ENCODE measurements around the gene CCSER2. TPM values are rescaled to one million over a fixed set of nuclear protein-coding genes. Genes with fewer than 3 reads are reported as not detected.
"Not testable (repeated sequence)": the region's sequence is repeated elsewhere in the genome, so short reads cannot be mapped to it uniquely, and the experiment has no call there.

The CCSER2 gene
- total and polyA plus RNA-seq, 7 donors: 10.2 to 101 (median 83.2) TPM

- Histone ChIP-seq H3K36me3 (no peaks in the 10 kb centered on the region), H3K4me1 (peaks cover 0 to 54% (median 27%) of the 10 kb centered on the region in 4 donors), H3K27me3 (no peaks in the 10 kb centered on the region), H3K9me3 (no peaks in the 10 kb centered on the region), H3K27ac (no peak overlapping the region), H3K4me3 (no peak overlapping the region)
- TF ChIP-seq POLR2AphosphoS5 (IDR thresholded peaks at IDR 0.05) (no peak), POLR2A (IDR thresholded peaks at IDR 0.05) (no peak)
- TF ChIP-seq, protein P1, sequence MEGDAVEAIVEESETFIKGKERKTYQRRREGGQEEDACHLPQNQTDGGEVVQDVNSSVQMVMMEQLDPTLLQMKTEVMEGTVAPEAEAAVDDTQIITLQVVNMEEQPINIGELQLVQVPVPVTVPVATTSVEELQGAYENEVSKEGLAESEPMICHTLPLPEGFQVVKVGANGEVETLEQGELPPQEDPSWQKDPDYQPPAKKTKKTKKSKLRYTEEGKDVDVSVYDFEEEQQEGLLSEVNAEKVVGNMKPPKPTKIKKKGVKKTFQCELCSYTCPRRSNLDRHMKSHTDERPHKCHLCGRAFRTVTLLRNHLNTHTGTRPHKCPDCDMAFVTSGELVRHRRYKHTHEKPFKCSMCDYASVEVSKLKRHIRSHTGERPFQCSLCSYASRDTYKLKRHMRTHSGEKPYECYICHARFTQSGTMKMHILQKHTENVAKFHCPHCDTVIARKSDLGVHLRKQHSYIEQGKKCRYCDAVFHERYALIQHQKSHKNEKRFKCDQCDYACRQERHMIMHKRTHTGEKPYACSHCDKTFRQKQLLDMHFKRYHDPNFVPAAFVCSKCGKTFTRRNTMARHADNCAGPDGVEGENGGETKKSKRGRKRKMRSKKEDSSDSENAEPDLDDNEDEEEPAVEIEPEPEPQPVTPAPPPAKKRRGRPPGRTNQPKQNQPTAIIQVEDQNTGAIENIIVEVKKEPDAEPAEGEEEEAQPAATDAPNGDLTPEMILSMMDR (IDR thresholded peaks at IDR 0.05): peak in 2 of 4 experiments; percentile 38 to 65
- WGBS, 2 donors: 90 to 92% methylated on average over 2 of the region's 2 CpGs
- no peak for DNase-seq
- intact Hi-C loops (cut with DNase I): loop anchor here (2.0 kb wide), 1 partner anchor 99 kb away; no protein-coding TSS in a partner anchor
Measured at GRCh38 chr10:84429926-84430520, 101.6 kb downstream of the CCSER2 start.

- Histone ChIP-seq H3K36me3 (no peaks in the 10 kb centered on the region), H3K4me1 (peaks cover 0 to 26% (median 14%) of the 10 kb centered on the region in 4 donors), H3K9me3 (no peaks in the 10 kb centered on the region), H3K27me3 (no peaks in the 10 kb centered on the region), H3K27ac (no peak overlapping the region), H3K4me3 (no peak overlapping the region)
- 93 to 96% methylated on average over 5 of the region's 5 CpGs for WGBS, 2 donors
- DNase-seq: no peak
- TF ChIP-seq, protein P1 (IDR thresholded peaks at IDR 0.05): no peak
- TF ChIP-seq POLR2A (IDR thresholded peaks at IDR 0.05) (no peak), EP300 (IDR thresholded peaks at IDR 0.05) (no peak), POLR2AphosphoS5 (IDR thresholded peaks at IDR 0.05) (no peak)
- intact Hi-C loops (cut with DNase I): no loop called here
Measured at GRCh38 chr10:84432891-84433290, 104.5 kb downstream of the CCSER2 start.

- no peak for DNase-seq
- H3K4me1 ChIP-seq: no peaks in the 10 kb centered on the region
- H3K27ac ChIP-seq: no peak overlapping the region
- H3K27me3 ChIP-seq: no peaks in the 10 kb centered on the region
- WGBS, 2 donors: 94 to 97% methylated on average over 2 of the region's 2 CpGs
- H3K9me3 ChIP-seq: no peaks in the 10 kb centered on the region
- H3K4me3 ChIP-seq: no peak overlapping the region
- intact Hi-C loops (cut with DNase I): no loop called here
- peaks cover 0 to 17% (median 0%) of the 10 kb centered on the region in 4 donors for H3K36me3 ChIP-seq
- TF ChIP-seq POLR2AphosphoS5 (IDR thresholded peaks at IDR 0.05) (no peak), EP300 (IDR thresholded peaks at IDR 0.05) (no peak)
- TF ChIP-seq, protein P1 (IDR thresholded peaks at IDR 0.05): no peak
Measured at GRCh38 chr10:84440781-84441180, 112.4 kb downstream of the CCSER2 start.

DNA sequence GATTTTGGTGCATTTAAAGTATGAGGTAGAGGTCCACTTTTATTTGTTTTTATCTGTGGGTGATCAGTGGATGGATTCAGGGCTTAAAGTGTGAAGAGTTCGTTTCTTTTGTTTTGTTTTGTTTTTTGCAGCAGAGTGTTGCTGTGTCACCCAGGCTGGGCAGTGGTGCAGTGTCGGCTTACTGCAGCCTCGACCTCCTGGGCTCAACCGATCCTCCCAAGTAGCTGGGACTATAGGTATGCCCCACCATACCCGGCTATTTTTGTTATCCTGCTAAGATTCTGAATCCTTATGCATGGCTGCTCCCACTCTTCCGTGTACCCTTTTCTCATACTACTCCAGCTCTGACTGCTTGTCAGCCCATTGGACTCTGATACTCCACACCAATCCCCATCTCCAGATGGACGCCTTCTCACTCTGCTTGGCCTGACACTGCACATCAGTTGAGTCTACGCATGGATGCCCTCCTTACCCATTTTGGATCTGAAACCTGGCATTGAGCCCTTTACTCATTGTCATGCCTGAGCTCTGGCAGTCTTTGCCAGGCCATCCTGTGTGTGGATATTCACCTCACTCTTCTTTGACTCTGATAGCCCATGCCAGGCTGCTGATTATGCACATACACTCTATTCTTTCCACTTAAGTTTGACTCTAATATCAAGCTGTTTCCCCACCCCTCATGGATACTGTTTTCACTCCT lies 119.5 kb downstream of the CCSER2 start:
- intact Hi-C loops (cut with DNase I): no loop called here
- no peak for DNase-seq
- H3K4me1 ChIP-seq: peaks cover 0 to 7% (median 1%) of the 10 kb centered on the region in 4 donors
- H3K27me3 ChIP-seq: no peaks in the 10 kb centered on the region
- no peak overlapping the region for H3K27ac ChIP-seq
- H3K4me3 ChIP-seq: no peak overlapping the region
- 94 to 96% methylated on average over 8 of the region's 8 CpGs for WGBS, 2 donors
- H3K36me3 ChIP-seq: peaks cover 0 to 7% (median 0%) of the 10 kb centered on the region in 4 donors
- TF ChIP-seq, protein P1 (IDR thresholded peaks at IDR 0.05): no peak
- TF ChIP-seq EP300 (IDR thresholded peaks at IDR 0.05): no peak
- TF ChIP-seq POLR2A (IDR thresholded peaks at IDR 0.05): no peak
- TF ChIP-seq POLR2AphosphoS5 (IDR thresholded peaks at IDR 0.05): no peak
- H3K9me3 ChIP-seq: no peaks in the 10 kb centered on the region

DNA sequence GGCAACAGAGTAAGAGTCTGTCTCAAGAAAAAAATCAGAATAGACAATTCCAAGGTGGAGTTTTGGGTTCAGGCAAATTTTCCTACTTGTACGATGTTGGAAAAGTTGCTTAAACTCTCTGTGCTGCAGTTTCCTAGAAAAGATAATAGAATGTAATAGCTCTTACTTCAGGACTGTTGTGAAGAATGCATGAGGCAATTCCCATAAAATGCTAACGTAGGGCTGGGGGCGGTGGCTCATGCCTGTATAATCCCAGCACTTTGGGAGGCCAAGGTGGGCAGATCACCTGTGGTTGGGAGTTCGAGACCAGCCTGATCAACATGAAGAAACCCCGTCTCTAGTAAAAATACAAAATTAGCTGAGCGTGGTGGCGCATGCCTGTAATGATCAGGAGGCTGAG lies 121.0 kb downstream of the CCSER2 start:
- H3K4me1 ChIP-seq; H3K4me3 ChIP-seq; H3K27ac ChIP-seq; H3K9me3 ChIP-seq; DNase-seq; H3K36me3 ChIP-seq; intact Hi-C loops (cut with DNase I); H3K27me3 ChIP-seq: not testable (repeated sequence)
- WGBS, 2 donors: 97 to 98% methylated on average over 7 of the region's 7 CpGs
